ENCODE results near the gene ALG8.
"Not testable (repeated sequence)": the region's sequence is repeated elsewhere in the genome, so short reads cannot be mapped to it uniquely, and the experiment has no call there.

Gene ALG8

GRCh38 chr11:78139422-78140391, at the start of gene ALG8:
ALG8 (minus strand) TSS chr11:78139626; CDS start chr11:78139588, 38 bp downstream.
- Histone ChIP-seq H3K4me1 (peaks cover 18% of the 10 kb centered on the region), H3K27me3 (ENCODE audit: low read depth) (no peaks in the 10 kb centered on the region), H3K4me3 (peak within 1 kb of the TSS; percentile 53), H3K36me3 (replicated peaks) (peaks cover 7% of the 10 kb centered on the region), H3K9me3 (no peaks in the 10 kb centered on the region)
- peak; percentile 96 to 97 for DNase-seq (ENCODE audit: low spot score in 2 of 2)
- in situ Hi-C loops (cut with MboI; ENCODE audit: low sequenced_read_pairs) = no loop called here

- DNase-seq (ENCODE audit: low spot score in 2 of 2) = peak; percentile 91 to 98
- peak within 1 kb of the TSS; percentile 82 for H3K4me3 ChIP-seq
- H3K4me1 ChIP-seq = peaks cover 4% of the 10 kb centered on the region
- H3K36me3 ChIP-seq (replicated peaks) = no peaks in the 10 kb centered on the region
- no peaks in the 10 kb centered on the region for H3K27me3 ChIP-seq (ENCODE audit: low read depth)
- no peaks in the 10 kb centered on the region for H3K9me3 ChIP-seq
- in situ Hi-C loops (cut with MboI; ENCODE audit: low sequenced_read_pairs) = no loop called here
These were observed 49.1 kb upstream of the ALG8 start, which contains the start of the genes KCTD21 and USP35 for GRCh38 chr11:78188286-78189173. KCTD21 (minus strand) TSS chr11:78188626; CDS start chr11:78174554, 14,072 bp downstream. USP35 (plus strand) TSS chr11:78188919; CDS start chr11:78196246, 7,327 bp downstream.

GRCh38 chr11:78187366-78188285, 48.2 kb upstream of the ALG8 start:
- in situ Hi-C loops (cut with MboI; ENCODE audit: low sequenced_read_pairs) = no loop called here
- Histone ChIP-seq H3K27me3 (ENCODE audit: low read depth) (no peaks in the 10 kb centered on the region), H3K4me3 (peak overlapping the region; percentile 82), H3K4me1 (peaks cover 4% of the 10 kb centered on the region), H3K9me3 (no peaks in the 10 kb centered on the region), H3K36me3 (replicated peaks) (no peaks in the 10 kb centered on the region)
- no peak for DNase-seq (ENCODE audit: low spot score in 2 of 2)

GRCh38 chr11:78181185-78181584, 41.8 kb upstream of the ALG8 start:
- no peak for DNase-seq (ENCODE audit: low spot score in 2 of 2)
- H3K4me3 ChIP-seq = no peak overlapping the region
- in situ Hi-C loops (cut with MboI; ENCODE audit: low sequenced_read_pairs) = no loop called here
- no peaks in the 10 kb centered on the region for H3K27me3 ChIP-seq (ENCODE audit: low read depth)
- H3K36me3 ChIP-seq (replicated peaks) = no peaks in the 10 kb centered on the region
- H3K9me3 ChIP-seq = no peaks in the 10 kb centered on the region
- H3K4me1 ChIP-seq = no peaks in the 10 kb centered on the region

- no peak for DNase-seq (ENCODE audit: low spot score in 2 of 2)
- no peaks in the 10 kb centered on the region for H3K4me1 ChIP-seq
- H3K4me3 ChIP-seq = no peak overlapping the region
- H3K36me3 ChIP-seq (replicated peaks) = no peaks in the 10 kb centered on the region
- in situ Hi-C loops (cut with MboI; ENCODE audit: low sequenced_read_pairs) = no loop called here
- H3K9me3 ChIP-seq = no peaks in the 10 kb centered on the region
- H3K27me3 ChIP-seq (ENCODE audit: low read depth) = no peaks in the 10 kb centered on the region
These were observed 41.3 kb upstream of the ALG8 start for GRCh38 chr11:78180751-78181150.

- no peak overlapping the region for H3K4me3 ChIP-seq
- H3K9me3 ChIP-seq = no peaks in the 10 kb centered on the region
- DNase-seq (ENCODE audit: low spot score in 2 of 2) = no peak
- H3K4me1 ChIP-seq = no peaks in the 10 kb centered on the region
- no peaks in the 10 kb centered on the region for H3K36me3 ChIP-seq (replicated peaks)
- no peaks in the 10 kb centered on the region for H3K27me3 ChIP-seq (ENCODE audit: low read depth)
- in situ Hi-C loops (cut with MboI; ENCODE audit: low sequenced_read_pairs) = no loop called here
These were observed 40.1 kb upstream of the ALG8 start for GRCh38 chr11:78179459-78180071.

- in situ Hi-C loops (cut with MboI; ENCODE audit: low sequenced_read_pairs) = no loop called here
- Histone ChIP-seq H3K4me1 (no peaks in the 10 kb centered on the region), H3K27me3 (ENCODE audit: low read depth) (no peaks in the 10 kb centered on the region), H3K36me3 (replicated peaks) (no peaks in the 10 kb centered on the region), H3K9me3 (no peaks in the 10 kb centered on the region), H3K4me3 (no peak overlapping the region)
- DNase-seq (ENCODE audit: low spot score in 2 of 2) = no peak
These were observed 37.8 kb upstream of the ALG8 start for GRCh38 chr11:78177216-78177615.

- Histone ChIP-seq H3K36me3 (replicated peaks) (no peaks in the 10 kb centered on the region), H3K9me3 (no peaks in the 10 kb centered on the region), H3K4me3 (no peak overlapping the region), H3K4me1 (no peaks in the 10 kb centered on the region), H3K27me3 (ENCODE audit: low read depth) (no peaks in the 10 kb centered on the region)
- DNase-seq (ENCODE audit: low spot score in 2 of 2) = no peak
- in situ Hi-C loops (cut with MboI; ENCODE audit: low sequenced_read_pairs) = no loop called here
These were observed 37.2 kb upstream of the ALG8 start for GRCh38 chr11:78176605-78177141.

- in situ Hi-C loops (cut with MboI; ENCODE audit: low sequenced_read_pairs); DNase-seq (ENCODE audit: low spot score in 2 of 2); H3K27me3 ChIP-seq (ENCODE audit: low read depth); H3K36me3 ChIP-seq (replicated peaks); H3K9me3 ChIP-seq; H3K4me1 ChIP-seq; H3K4me3 ChIP-seq: not testable (repeated sequence)
These were observed 36.4 kb upstream of the ALG8 start for GRCh38 chr11:78175862-78176261.

GRCh38 chr11:78171951-78172350, 32.5 kb upstream of the ALG8 start:
- Histone ChIP-seq H3K4me3 (no peak overlapping the region), H3K27me3 (ENCODE audit: low read depth) (no peaks in the 10 kb centered on the region), H3K36me3 (replicated peaks) (no peaks in the 10 kb centered on the region), H3K9me3 (no peaks in the 10 kb centered on the region), H3K4me1 (no peaks in the 10 kb centered on the region)
- DNase-seq (ENCODE audit: low spot score in 2 of 2) = no peak
- in situ Hi-C loops (cut with MboI; ENCODE audit: low sequenced_read_pairs) = no loop called here

GRCh38 chr11:78170874-78171549, 31.6 kb upstream of the ALG8 start:
- H3K9me3 ChIP-seq = no peaks in the 10 kb centered on the region
- in situ Hi-C loops (cut with MboI; ENCODE audit: low sequenced_read_pairs) = no loop called here
- no peaks in the 10 kb centered on the region for H3K27me3 ChIP-seq (ENCODE audit: low read depth)
- no peak overlapping the region for H3K4me3 ChIP-seq
- DNase-seq (ENCODE audit: low spot score in 2 of 2) = no peak
- no peaks in the 10 kb centered on the region for H3K4me1 ChIP-seq
- H3K36me3 ChIP-seq (replicated peaks) = no peaks in the 10 kb centered on the region

- Histone ChIP-seq H3K4me1 (no peaks in the 10 kb centered on the region), H3K27me3 (ENCODE audit: low read depth) (no peaks in the 10 kb centered on the region), H3K36me3 (replicated peaks) (no peaks in the 10 kb centered on the region), H3K9me3 (no peaks in the 10 kb centered on the region), H3K4me3 (no peak overlapping the region)
- no peak for DNase-seq (ENCODE audit: low spot score in 2 of 2)
- in situ Hi-C loops (cut with MboI; ENCODE audit: low sequenced_read_pairs) = no loop called here
These were observed 31.0 kb upstream of the ALG8 start for GRCh38 chr11:78170413-78170812.
